Fibroblast of villous mesenchyme (primary cell): ENCODE measurements around the gene THBD. TPM values are rescaled to one million over a fixed set of nuclear protein-coding genes. Genes with fewer than 3 reads are reported as not detected.
"Not testable (repeated sequence)": the region's sequence is repeated elsewhere in the genome, so short reads cannot be mapped to it uniquely, and the experiment has no call there.

Source experiments
- DNase-seq: peaks from one replicate; pipeline ENCODE4 v3.0.0-alpha.2; 2010; ENCODE audit warnings: low read depth
- H3K4me3 ChIP-seq: 2 replicates; pipeline ENCODE4 v1.5.1; 2011; ENCODE audit warnings: low read depth, mild to moderate bottlenecking, low read length
- CTCF ChIP-seq: IDR thresholded peaks from 2 replicates; pipeline ENCODE4 v1.5.1; 2012; ENCODE audit warnings: low read depth, mild to moderate bottlenecking, low read length; ENCODE audit not compliant: insufficient read depth
- total RNA-seq: library from RNA; depleted of rRNA; stranded (reverse); fragments of >200 nt; gene quantifications from 2 replicates; pipeline ENCODE4 v1.2.3, GENCODE V29; 2012

THBD gene
- total RNA-seq, 1 donor, result under 0.01 TPM

- no peak for DNase-seq
- H3K4me3 ChIP-seq, result no peak overlapping the region
- TF ChIP-seq CTCF, result no peak
Observed at GRCh38 chr20:23032750-23033078, 16.8 kb downstream of the THBD start.

GRCh38 chr20:23032056-23032749 lies 17.3 kb downstream of the THBD start:
- TF ChIP-seq CTCF, result no peak
- no peak overlapping the region for H3K4me3 ChIP-seq
- no peak for DNase-seq

- H3K4me3 ChIP-seq, result no peak overlapping the region
- no peak for DNase-seq
- TF ChIP-seq CTCF, result no peak
Observed at GRCh38 chr20:23031346-23031745, 18.1 kb downstream of the THBD start.

GRCh38 chr20:23029324-23029723 lies 20.1 kb downstream of the THBD start:
- no peak for TF ChIP-seq CTCF
- H3K4me3 ChIP-seq, result no peak overlapping the region
- DNase-seq, result no peak

- no peak for TF ChIP-seq CTCF
- no peak overlapping the region for H3K4me3 ChIP-seq
- DNase-seq, result no peak
Observed at GRCh38 chr20:23028392-23028791, 21.1 kb downstream of the THBD start.

- TF ChIP-seq CTCF, result no peak
- H3K4me3 ChIP-seq, result no peak overlapping the region
Observed at GRCh38 chr20:23027721-23028120, 21.8 kb downstream of the THBD start.

GRCh38 chr20:23025503-23025902 lies 24.0 kb downstream of the THBD start:
- not testable (repeated sequence) for DNase-seq, H3K4me3 ChIP-seq

More at GRCh38 chr20:23027721-23028120, 21.8 kb downstream of the THBD start:
- DNase-seq, result no peak
